GM12874 (cell line): ENCODE results near the gene CRTC3.

ENCODE experiments used
- CTCF ChIP-seq: IDR thresholded peaks from 2 replicates; pipeline ENCODE4 v1.5.1; 2011; ENCODE audit warnings: low read depth, mild to moderate bottlenecking, control low read depth, low read length, moderate library complexity; ENCODE audit not compliant: insufficient read depth

Gene CRTC3

GRCh38 chr15:90597577-90597976, 67.9 kb downstream of the CRTC3 start:
- TF ChIP-seq CTCF = no peak

DNA sequence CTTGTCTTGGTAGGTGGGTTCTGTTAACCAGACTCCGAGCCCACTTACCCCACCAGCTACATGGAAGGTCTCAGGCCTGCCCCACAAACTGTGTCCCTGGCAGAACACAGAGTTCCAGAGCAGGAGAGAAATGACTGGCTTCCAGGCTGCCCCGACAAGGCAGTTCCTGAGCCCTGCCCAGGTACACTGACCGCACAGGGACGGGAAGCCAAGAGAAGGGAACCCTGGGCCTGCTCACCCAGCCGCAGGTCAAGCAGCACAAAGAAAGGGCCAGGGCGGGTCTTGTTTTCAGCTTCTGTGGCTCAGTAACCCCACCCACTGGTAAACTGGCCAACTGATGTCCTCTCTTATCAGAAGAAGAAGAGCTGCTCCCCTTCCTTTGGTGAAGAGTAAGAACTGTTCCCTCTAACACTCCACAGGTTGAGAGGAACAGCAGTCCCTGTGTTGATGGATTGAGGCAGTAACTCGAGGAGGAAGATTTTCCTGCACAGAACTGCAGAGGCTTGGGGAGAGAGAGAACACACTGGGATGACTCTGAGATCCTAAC, 68.4 kb downstream of the CRTC3 start:
- peak; percentile 41 for TF ChIP-seq CTCF

- no peak for TF ChIP-seq CTCF
Observed at GRCh38 chr15:90598679-90599078, 69.0 kb downstream of the CRTC3 start.

DNA sequence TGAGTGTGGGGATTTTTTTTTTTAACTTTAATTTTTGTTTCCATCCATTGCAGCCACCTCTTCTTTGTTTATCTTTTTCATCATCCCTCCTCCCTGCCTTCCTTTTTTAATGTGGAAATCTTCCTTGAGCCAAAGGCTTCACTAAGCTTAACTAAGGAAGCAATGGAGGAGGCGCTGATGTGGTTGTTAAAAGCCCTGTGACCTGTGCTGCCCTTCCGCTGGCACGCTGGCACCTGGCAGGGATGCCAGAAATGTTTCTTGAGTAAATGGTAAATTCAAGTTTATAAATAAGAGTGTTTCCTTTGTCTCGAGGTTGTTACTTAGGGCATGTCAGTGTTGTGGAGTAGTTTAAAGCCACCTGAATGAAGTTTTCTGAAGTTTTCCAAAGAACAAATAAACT, 69.4 kb downstream of the CRTC3 start:
- no peak for TF ChIP-seq CTCF

- no peak for TF ChIP-seq CTCF
Observed at GRCh38 chr15:90599644-90600043, 69.9 kb downstream of the CRTC3 start.

GRCh38 chr15:90600954-90601353, 71.2 kb downstream of the CRTC3 start:
- no peak for TF ChIP-seq CTCF

DNA sequence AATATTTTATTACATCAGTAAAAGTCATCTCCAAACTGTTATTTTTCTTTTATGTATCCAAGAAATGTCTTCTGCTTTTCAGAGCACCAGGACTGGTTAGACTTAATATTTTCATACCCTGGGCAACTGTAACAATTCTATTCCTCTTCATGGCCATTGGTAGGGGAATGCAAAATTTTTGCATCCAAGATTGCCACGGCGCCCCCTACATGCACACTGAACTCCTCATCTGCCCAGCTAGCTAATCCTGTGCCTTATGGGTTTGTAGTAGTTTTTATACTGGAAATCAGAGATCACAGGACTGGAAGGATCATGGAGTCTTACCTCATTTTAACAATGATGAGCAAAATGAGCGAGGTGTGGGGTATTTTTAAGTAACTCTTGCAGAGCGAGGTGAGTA, 74.2 kb downstream of the CRTC3 start:
- peak; percentile 60; the same call in 1 of the 2 replicates for TF ChIP-seq CTCF
